ENCODE data around the gene ZC3H4.
A peak's percentile ranks its signal among the peaks of the same experiment; 100 is the strongest.

Gene ZC3H4

DNA sequence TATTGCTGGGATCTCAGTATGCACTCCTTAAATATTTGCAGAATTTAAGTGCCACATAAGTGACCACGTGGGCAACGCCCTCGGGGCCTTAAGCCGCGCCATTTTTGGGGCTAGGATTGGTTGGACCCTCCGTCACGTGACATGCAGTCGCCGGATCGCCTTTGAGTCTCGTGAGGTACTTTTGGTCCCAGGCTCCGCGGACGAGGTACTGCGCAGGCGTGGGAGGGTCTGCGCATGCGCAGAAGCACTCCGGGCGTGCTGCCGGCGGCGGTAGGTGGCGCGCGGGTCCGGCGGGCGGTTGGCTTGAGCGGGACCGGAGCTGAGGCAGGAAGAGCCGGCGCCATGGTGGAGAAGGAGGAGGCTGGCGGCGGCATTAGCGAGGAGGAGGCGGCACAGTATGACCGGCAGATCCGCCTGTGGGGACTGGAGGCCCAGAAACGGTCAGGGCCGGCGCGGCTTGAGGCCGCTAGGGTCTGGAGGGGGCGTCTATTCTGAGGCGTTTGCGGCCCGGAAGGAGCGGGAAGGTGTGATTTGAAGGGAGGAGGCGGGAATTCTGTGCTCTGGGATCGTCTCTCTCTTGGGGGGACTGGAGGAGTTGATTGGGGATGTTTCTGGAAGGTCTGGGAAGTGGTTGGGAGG, 17.1 kb upstream of the ZC3H4 start, which contains the start of gene SAE1:
Gene SAE1 (plus strand): TSS at position 247 of the 639 bp plus-strand sequence. CDS start 96 bp downstream, at position 343.
- H3K36me3 ChIP-seq (ENCODE audit: insufficient read depth, low read length): no peaks in the 10 kb centered on the region
- TF ChIP-seq, protein P1, sequence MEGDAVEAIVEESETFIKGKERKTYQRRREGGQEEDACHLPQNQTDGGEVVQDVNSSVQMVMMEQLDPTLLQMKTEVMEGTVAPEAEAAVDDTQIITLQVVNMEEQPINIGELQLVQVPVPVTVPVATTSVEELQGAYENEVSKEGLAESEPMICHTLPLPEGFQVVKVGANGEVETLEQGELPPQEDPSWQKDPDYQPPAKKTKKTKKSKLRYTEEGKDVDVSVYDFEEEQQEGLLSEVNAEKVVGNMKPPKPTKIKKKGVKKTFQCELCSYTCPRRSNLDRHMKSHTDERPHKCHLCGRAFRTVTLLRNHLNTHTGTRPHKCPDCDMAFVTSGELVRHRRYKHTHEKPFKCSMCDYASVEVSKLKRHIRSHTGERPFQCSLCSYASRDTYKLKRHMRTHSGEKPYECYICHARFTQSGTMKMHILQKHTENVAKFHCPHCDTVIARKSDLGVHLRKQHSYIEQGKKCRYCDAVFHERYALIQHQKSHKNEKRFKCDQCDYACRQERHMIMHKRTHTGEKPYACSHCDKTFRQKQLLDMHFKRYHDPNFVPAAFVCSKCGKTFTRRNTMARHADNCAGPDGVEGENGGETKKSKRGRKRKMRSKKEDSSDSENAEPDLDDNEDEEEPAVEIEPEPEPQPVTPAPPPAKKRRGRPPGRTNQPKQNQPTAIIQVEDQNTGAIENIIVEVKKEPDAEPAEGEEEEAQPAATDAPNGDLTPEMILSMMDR (conservative IDR thresholded peaks at IDR 0.05; ENCODE audit: low read length): peak; percentile 40
- no peak for TF ChIP-seq EZH2phosphoT487 (IDR thresholded peaks at IDR 0.05; ENCODE audit: borderline replicate concordance)
- H3K9ac ChIP-seq (ENCODE audit: low read depth, low read length, poor library complexity, severe bottlenecking): peak within 1 kb of the TSS; percentile 97
- peaks cover 43% of the 10 kb centered on the region for H4K20me1 ChIP-seq (ENCODE audit: insufficient read depth, low read length, poor library complexity, severe bottlenecking)
- H3K27me3 ChIP-seq (ENCODE audit: insufficient read depth, low read length, poor library complexity, severe bottlenecking): no peaks in the 10 kb centered on the region
- peaks cover 53% of the 10 kb centered on the region for H3K79me2 ChIP-seq (ENCODE audit: insufficient read depth, low read length)
- H3K4me2 ChIP-seq (ENCODE audit: low read depth, low read length, poor library complexity, severe bottlenecking): peak within 1 kb of the TSS; percentile 95
- no peaks in the 10 kb centered on the region for H3K9me3 ChIP-seq (ENCODE audit: insufficient read depth, low read depth, low read length)
- H3K4me3 ChIP-seq (ENCODE audit: low read length, poor library complexity, severe bottlenecking): peak within 1 kb of the TSS; percentile 96
- H2AFZ ChIP-seq (ENCODE audit: low read length): peak within 1 kb of the TSS; percentile 87
- no peaks in the 10 kb centered on the region for H3K9me2 ChIP-seq (replicated peaks; ENCODE audit: low read depth, low read length)
- no peaks in the 10 kb centered on the region for H3F3A ChIP-seq (ENCODE audit: low read depth)
- H3K4me1 ChIP-seq (ENCODE audit: insufficient read depth, low read length, poor library complexity, severe bottlenecking): peaks cover 38% of the 10 kb centered on the region

DNA sequence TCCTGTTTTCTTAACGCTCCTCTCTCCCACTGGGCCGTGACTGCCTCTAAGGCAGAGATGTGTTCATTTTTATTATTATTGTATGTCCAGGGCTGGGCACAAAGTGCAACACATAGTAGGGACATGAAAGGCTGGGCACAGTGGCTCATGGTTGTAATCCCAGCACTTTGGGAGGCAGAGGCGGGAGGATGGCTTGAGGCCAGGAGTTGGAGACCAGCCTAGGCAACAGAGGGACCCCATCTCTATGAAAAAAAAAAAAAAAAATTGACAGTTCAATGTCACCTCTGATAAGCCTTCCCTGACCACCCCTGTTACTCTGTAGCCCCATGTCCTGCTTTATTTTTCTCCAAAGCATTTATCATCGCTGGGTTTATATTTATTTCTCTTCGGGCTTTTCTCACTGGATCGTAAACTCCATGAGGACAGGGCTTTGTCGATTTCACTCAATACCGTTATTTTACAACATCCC, 16.6 kb upstream of the ZC3H4 start:
- no peaks in the 10 kb centered on the region for H3K27me3 ChIP-seq (ENCODE audit: insufficient read depth, low read length, poor library complexity, severe bottlenecking)
- no peaks in the 10 kb centered on the region for H3K9me3 ChIP-seq (ENCODE audit: insufficient read depth, low read depth, low read length)
- peaks cover 33% of the 10 kb centered on the region for H3K4me1 ChIP-seq (ENCODE audit: insufficient read depth, low read length, poor library complexity, severe bottlenecking)
- H3K36me3 ChIP-seq (ENCODE audit: insufficient read depth, low read length): no peaks in the 10 kb centered on the region
- H3K9ac ChIP-seq (ENCODE audit: low read depth, low read length, poor library complexity, severe bottlenecking): peak overlapping the region; percentile 19
- H2AFZ ChIP-seq (ENCODE audit: low read length): peak overlapping the region; percentile 87
- H3K4me2 ChIP-seq (ENCODE audit: low read depth, low read length, poor library complexity, severe bottlenecking): peak overlapping the region; percentile 50
- no peak overlapping the region for H3K4me3 ChIP-seq (ENCODE audit: low read length, poor library complexity, severe bottlenecking)
- TF ChIP-seq, protein P1 (conservative IDR thresholded peaks at IDR 0.05; ENCODE audit: low read length): no peak
- no peak for TF ChIP-seq EZH2phosphoT487 (IDR thresholded peaks at IDR 0.05; ENCODE audit: borderline replicate concordance)
- H3K79me2 ChIP-seq (ENCODE audit: insufficient read depth, low read length): peaks cover 47% of the 10 kb centered on the region
- H3K9me2 ChIP-seq (replicated peaks; ENCODE audit: low read depth, low read length): no peaks in the 10 kb centered on the region
- H3F3A ChIP-seq (ENCODE audit: low read depth): no peaks in the 10 kb centered on the region
- H4K20me1 ChIP-seq (ENCODE audit: insufficient read depth, low read length, poor library complexity, severe bottlenecking): peaks cover 37% of the 10 kb centered on the region

GRCh38 chr19:47129579-47129978, 16.0 kb upstream of the ZC3H4 start:
- Histone ChIP-seq H3K9me2 (replicated peaks; ENCODE audit: low read depth, low read length) (no peaks in the 10 kb centered on the region), H2AFZ (ENCODE audit: low read length) (peak overlapping the region; percentile 87; the same call in 1 of the 2 replicates), H3K9ac (ENCODE audit: low read depth, low read length, poor library complexity, severe bottlenecking) (peak overlapping the region; percentile 19), H3K27me3 (ENCODE audit: insufficient read depth, low read length, poor library complexity, severe bottlenecking) (no peaks in the 10 kb centered on the region), H3K36me3 (ENCODE audit: insufficient read depth, low read length) (no peaks in the 10 kb centered on the region), H4K20me1 (ENCODE audit: insufficient read depth, low read length, poor library complexity, severe bottlenecking) (peaks cover 31% of the 10 kb centered on the region), H3K79me2 (ENCODE audit: insufficient read depth, low read length) (peaks cover 42% of the 10 kb centered on the region), H3F3A (ENCODE audit: low read depth) (no peaks in the 10 kb centered on the region), H3K4me1 (ENCODE audit: insufficient read depth, low read length, poor library complexity, severe bottlenecking) (peaks cover 29% of the 10 kb centered on the region), H3K9me3 (ENCODE audit: insufficient read depth, low read depth, low read length) (no peaks in the 10 kb centered on the region), H3K4me2 (ENCODE audit: low read depth, low read length, poor library complexity, severe bottlenecking) (no peak overlapping the region), H3K4me3 (ENCODE audit: low read length, poor library complexity, severe bottlenecking) (no peak overlapping the region)
- no peak for TF ChIP-seq EZH2phosphoT487 (IDR thresholded peaks at IDR 0.05; ENCODE audit: borderline replicate concordance)
- TF ChIP-seq, protein P1 (conservative IDR thresholded peaks at IDR 0.05; ENCODE audit: low read length): no peak

Measured in Loucy (cell line).